HG02763 (cell line): ENCODE results near the gene CACNA1H.
"Not testable (repeated sequence)": the region's sequence is repeated elsewhere in the genome, so short reads cannot be mapped to it uniquely, and the experiment has no call there.

Source experiments
- ATAC-seq: cut with Tn5 transposase; IDR thresholded peaks from one replicate; pipeline ENCODE4 v1.9.1; 2021; ENCODE audit warnings: mild to moderate bottlenecking, moderate library complexity; ENCODE audit not compliant: unreplicated experiment

The CACNA1H gene

GRCh38 chr16:1263591-1264344 lies 110.9 kb downstream of the CACNA1H start:
- ATAC-seq: no peak

GRCh38 chr16:1264345-1265089 lies 111.6 kb downstream of the CACNA1H start:
- ATAC-seq: no peak

- no peak for ATAC-seq
Observed at GRCh38 chr16:1265090-1265630, 112.3 kb downstream of the CACNA1H start.

- no peak for ATAC-seq
Observed at GRCh38 chr16:1265826-1266225, 112.9 kb downstream of the CACNA1H start.

- not testable (repeated sequence) for ATAC-seq
Observed at GRCh38 chr16:1269418-1269817, 116.5 kb downstream of the CACNA1H start.

- no peak for ATAC-seq
Observed at GRCh38 chr16:1271380-1271723, 118.4 kb downstream of the CACNA1H start.
